A549 (cell line): Measurements from ENCODE around the gene LARGE1. TPM values are rescaled to one million over a fixed set of nuclear protein-coding genes. Genes with fewer than 3 reads are reported as not detected.

Source experiments
- ATAC-seq, 2 experiments: fragments of 200-7000 bp in 1 of 2; fragments of >200 bp in 1 of 2; cut with Nextera tagmentation in 1 of 2; cut with Tn5 transposase in 1 of 2; 3 replicates each; pipeline versions ENCODE4 v1.8.0 to v1.9.1; 2018 to 2020; ENCODE audit warnings: mild to moderate bottlenecking in 1 of 2, moderate library complexity in 1 of 2
- CTCF ChIA-PET: fragments of 300-600 bp; sonication (Branson Sonifier 250); formaldehyde crosslinking; extraction: SDS; loops from one replicate; lab custom pipeline; 2021; ENCODE audit warnings: antibody characterized with exemption, inconsistent platforms; lab: Yijun Ruan, JAX
- POLR2A ChIA-PET: fragments of 350-600 bp; formaldehyde crosslinking; extraction: SDS; loops from one replicate; lab custom pipeline; 2021; ENCODE audit warnings: antibody characterized with exemption, inconsistent platforms; lab: Yijun Ruan, JAX
- DNase-seq, 2 experiments: peaks; one replicate each; pipeline versions ENCODE4 v3.0.0 to v3.0.0-alpha.2; 2011 to 2016; ENCODE audit warnings: low read depth in 1 of 2, low spot score in 1 of 2
- FAIRE-seq: peaks from 2 replicates; lab custom pipeline; 2011; peaks lifted over from hg19 to GRCh38; lab: Jason Lieb, UNC
- H3K27ac ChIP-seq, 2 experiments: fragments of >200 bp; sonication (Bioruptor Twin); formaldehyde crosslinking; 3 replicates each; pipeline ENCODE4 v1.5.1; 2016 to 2017
- H3K4me1 ChIP-seq: fragments of >200 bp; sonication (Bioruptor Twin); formaldehyde crosslinking; 3 replicates; pipeline ENCODE4 v1.6.1; 2016
- H3K4me2 ChIP-seq: fragments of >200 bp; sonication (Bioruptor Twin); formaldehyde crosslinking; 3 replicates; pipeline ENCODE4 v1.6.1; 2016
- H3K4me3 ChIP-seq: fragments of >200 bp; sonication (Bioruptor Twin); formaldehyde crosslinking; 3 replicates; pipeline ENCODE4 v1.5.1; 2016
- H3K9me3 ChIP-seq: fragments of >200 bp; sonication (Bioruptor Twin); formaldehyde crosslinking; 3 replicates; pipeline ENCODE4 v1.6.1; 2016
- CEBPB ChIP-seq, 2 experiments: fragments of >200 bp in 1 of 2; sonication (Bioruptor Twin) in 1 of 2; formaldehyde crosslinking in 1 of 2; IDR thresholded peaks; 2 replicates each; pipeline ENCODE4 v1.6.1; 2012 to 2016
- CHD2 ChIP-seq: fragments of 150-350 bp; IDR thresholded peaks from 2 replicates; pipeline ENCODE4 v1.6.1; 2014; ENCODE audit warnings: low read length; ENCODE audit not compliant: partially characterized antibody
- EHF ChIP-seq: fragments of 250-450 bp; sonication (Bioruptor Pico); IDR thresholded peaks from 2 replicates; pipeline ENCODE4 v1.5.0; 2020; ENCODE audit warnings: mild to moderate bottlenecking
- ELK1 ChIP-seq: fragments of 150-350 bp; IDR thresholded peaks from 2 replicates; pipeline ENCODE4 v1.6.1; 2014; ENCODE audit warnings: low read depth, mild to moderate bottlenecking, low read length
- FOSL2 ChIP-seq, 2 experiments: fragments of 450-650 bp in 1 of 2; fragments of >200 bp in 1 of 2; sonication (Bioruptor Twin) in 1 of 2; formaldehyde crosslinking; IDR thresholded peaks; 2 replicates each; pipeline versions ENCODE4 v1.5.0 to v1.6.1; 2016 to 2020; ENCODE audit warnings: mild to moderate bottlenecking in 1 of 2, moderate library complexity in 1 of 2
- HDAC2 ChIP-seq: fragments of 200-600 bp; sonication (generic); IDR thresholded peaks from 2 replicates; pipeline ENCODE4 v1.6.1; 2016
- HOXB13 ChIP-seq: fragments of 250-450 bp; sonication (Bioruptor Pico); IDR thresholded peaks from 2 replicates; pipeline ENCODE4 v1.5.0; 2020; ENCODE audit warnings: low read depth, mild to moderate bottlenecking, moderate library complexity
- HOXB5 ChIP-seq: fragments of 250-450 bp; sonication (Bioruptor Pico); IDR thresholded peaks from 2 replicates; pipeline ENCODE4 v1.5.0; 2020; ENCODE audit warnings: mild to moderate bottlenecking, moderate library complexity
- MAFK ChIP-seq: fragments of 450-650 bp; IDR thresholded peaks from 2 replicates; pipeline ENCODE4 v1.6.1; 2014; ENCODE audit not compliant: partially characterized antibody
- MYC ChIP-seq: IDR thresholded peaks from 2 replicates; pipeline ENCODE4 v1.6.1; 2012; ENCODE audit warnings: mild to moderate bottlenecking, inconsistent platforms, low read length, improper control_type of control experiment, borderline replicate concordance
- NPAS2 ChIP-seq: fragments of 250-450 bp; sonication (Bioruptor Pico); IDR thresholded peaks from 2 replicates; pipeline ENCODE4 v1.8.0; 2022; ENCODE audit warnings: mild to moderate bottlenecking, moderate library complexity, borderline replicate concordance
- PHF8 ChIP-seq: fragments of 200-600 bp; sonication (generic); IDR thresholded peaks from 2 replicates; pipeline ENCODE4 v1.6.1; 2016; ENCODE audit warnings: low read depth, mild to moderate bottlenecking, antibody characterized with exemption, moderate library complexity, borderline replicate concordance
- RAD21 ChIP-seq, 2 experiments: fragments of >200 bp in 1 of 2; sonication (Bioruptor Twin) in 1 of 2; formaldehyde crosslinking in 1 of 2; IDR thresholded peaks in 1 of 2; conservative IDR thresholded peaks in 1 of 2; 2 replicates in 1 of 2; 3 replicates in 1 of 2; pipeline ENCODE4 v1.6.1; 2012 to 2018; ENCODE audit warnings: inconsistent platforms in 1 of 2
- RCOR1 ChIP-seq: fragments of 150-350 bp; IDR thresholded peaks from 2 replicates; pipeline ENCODE4 v1.6.1; 2014; ENCODE audit warnings: antibody characterized with exemption, low read length, low read depth
- RNF2 ChIP-seq: fragments of 200-600 bp; sonication (generic); IDR thresholded peaks from 2 replicates; pipeline ENCODE4 v1.6.1; 2016; ENCODE audit warnings: low read depth, mild to moderate bottlenecking, antibody characterized with exemption, moderate library complexity, borderline replicate concordance
- SMC3 ChIP-seq: fragments of >200 bp; sonication (Bioruptor Twin); formaldehyde crosslinking; IDR thresholded peaks from 3 replicates; pipeline ENCODE4 v1.6.1; 2018; ENCODE audit warnings: inconsistent platforms
- SREBF2 ChIP-seq: fragments of 450-650 bp; IDR thresholded peaks from 2 replicates; pipeline ENCODE4 v1.6.1; 2014; ENCODE audit warnings: mild to moderate bottlenecking, moderate library complexity
- TP53 ChIP-seq: fragments of 250-450 bp; sonication (Bioruptor Pico); IDR thresholded peaks from 2 replicates; pipeline ENCODE4 v1.5.0; 2021; ENCODE audit warnings: mild to moderate bottlenecking, moderate library complexity
- ZFP36 ChIP-seq: fragments of 450-650 bp; IDR thresholded peaks from 2 replicates; pipeline ENCODE4 v1.6.1; 2014; ENCODE audit warnings: borderline replicate concordance; ENCODE audit not compliant: partially characterized antibody
- ZSCAN20 ChIP-seq: fragments of 250-450 bp; sonication (Bioruptor Pico); IDR thresholded peaks from 2 replicates; pipeline ENCODE4 v1.8.0; 2022; ENCODE audit warnings: mild to moderate bottlenecking, moderate library complexity
- WGBS: methylation state at CpG from one replicate; pipeline ENCODE4 v1.1.6; 2017; ENCODE audit errors: missing lambda C conversion rate; 5-methylcytosine and 5-hydroxymethylcytosine counted together
- polyA plus RNA-seq, 4 experiments: library from polyadenylated mRNA; depleted of rRNA in 3 of 4; stranded (reverse); fragments of >200 nt; fragmentation: RNase III in 1 of 4; extraction: RNeasy Plus Mini Kit Qiagen cat#74134 plus additional on column Dnase treatment in 1 of 4; gene quantifications; 2 replicates in 3 of 4; 3 replicates in 1 of 4; pipeline ENCODE4 v1.2.3, GENCODE V29; 2011 to 2017
- TF ChIP-seq, protein P1 (sequence below): fragments of >200 bp; sonication (Bioruptor Twin); formaldehyde crosslinking; IDR thresholded peaks from 3 replicates; pipeline ENCODE4 v1.5.1; 2016

LARGE1 gene
- polyA plus RNA-seq, 2 of the 4 experiments (the other 2 are of a cell fraction): 2.7 to 5.8 TPM

- TF ChIP-seq FOSL2 (IDR thresholded peaks at IDR 0.05) (no peak), FOSL2 (CRISPR knock-in tag; IDR thresholded peaks at IDR 0.05) (no peak), MAFK (no peak), PHF8 (no peak), ELK1 (no peak), TP53 (CRISPR knock-in tag) (no peak), ZSCAN20 (CRISPR knock-in tag) (no peak), MYC (no peak)
These were observed 461.1 kb downstream of the LARGE1 start (continued) for GRCh38 chr22:33459137-33459536.

- Histone ChIP-seq H3K4me3 (no peak overlapping the region), H3K27ac (no peak overlapping the region), H3K9me3 (no peaks in the 10 kb centered on the region), H3K4me2 (no peak overlapping the region), H3K4me1 (no peaks in the 10 kb centered on the region)
- ChIA-PET CTCF (no interaction called here), POLR2A (no interaction called here)
- WGBS: 77% methylated on average over 1 of the region's 1 CpG
- ATAC-seq (no peak), FAIRE-seq (no peak), DNase-seq (no peak)
- TF ChIP-seq CEBPB (IDR thresholded peaks at IDR 0.05) (no peak), MYC (no peak), HOXB13 (CRISPR knock-in tag) (no peak), SREBF2 (no peak), HDAC2 (no peak), CHD2 (no peak), SMC3 (no peak), RAD21 (conservative IDR thresholded peaks at IDR 0.05 in 1 of 2, IDR thresholded peaks at IDR 0.05 in 1 of 2) (no peak), EHF (CRISPR knock-in tag) (no peak)
These were observed 463.8 kb downstream of the LARGE1 start for GRCh38 chr22:33456511-33456910.

DNA sequence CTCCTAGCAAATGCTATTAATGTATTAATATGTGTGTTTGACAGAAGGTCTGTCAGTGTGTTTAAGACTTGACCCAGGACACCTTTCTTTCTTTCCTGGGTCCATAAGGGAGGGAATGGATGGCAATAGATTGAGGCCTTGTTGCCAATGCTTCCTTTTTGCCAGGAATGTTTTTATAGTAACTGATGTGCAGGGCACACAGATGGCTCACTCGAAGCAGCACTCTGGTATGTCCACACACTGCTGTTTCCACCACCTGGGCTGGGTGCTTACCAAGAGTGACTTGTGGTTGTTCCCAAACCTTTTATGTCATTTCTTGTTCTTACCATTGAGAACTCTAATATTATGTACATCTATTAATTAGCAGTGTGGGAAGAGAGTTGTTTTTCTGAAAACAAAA lies 465.2 kb downstream of the LARGE1 start:
- Histone ChIP-seq H3K4me2 (no peak overlapping the region), H3K4me1 (no peaks in the 10 kb centered on the region)
- 60% methylated on average over 1 of the region's 1 CpG for WGBS
- no peak for FAIRE-seq
- no peak for ATAC-seq
- no peak for TF ChIP-seq ZFP36
- TF ChIP-seq PHF8: no peak
- TF ChIP-seq HOXB5 (CRISPR knock-in tag): no peak
- TF ChIP-seq, protein P1, sequence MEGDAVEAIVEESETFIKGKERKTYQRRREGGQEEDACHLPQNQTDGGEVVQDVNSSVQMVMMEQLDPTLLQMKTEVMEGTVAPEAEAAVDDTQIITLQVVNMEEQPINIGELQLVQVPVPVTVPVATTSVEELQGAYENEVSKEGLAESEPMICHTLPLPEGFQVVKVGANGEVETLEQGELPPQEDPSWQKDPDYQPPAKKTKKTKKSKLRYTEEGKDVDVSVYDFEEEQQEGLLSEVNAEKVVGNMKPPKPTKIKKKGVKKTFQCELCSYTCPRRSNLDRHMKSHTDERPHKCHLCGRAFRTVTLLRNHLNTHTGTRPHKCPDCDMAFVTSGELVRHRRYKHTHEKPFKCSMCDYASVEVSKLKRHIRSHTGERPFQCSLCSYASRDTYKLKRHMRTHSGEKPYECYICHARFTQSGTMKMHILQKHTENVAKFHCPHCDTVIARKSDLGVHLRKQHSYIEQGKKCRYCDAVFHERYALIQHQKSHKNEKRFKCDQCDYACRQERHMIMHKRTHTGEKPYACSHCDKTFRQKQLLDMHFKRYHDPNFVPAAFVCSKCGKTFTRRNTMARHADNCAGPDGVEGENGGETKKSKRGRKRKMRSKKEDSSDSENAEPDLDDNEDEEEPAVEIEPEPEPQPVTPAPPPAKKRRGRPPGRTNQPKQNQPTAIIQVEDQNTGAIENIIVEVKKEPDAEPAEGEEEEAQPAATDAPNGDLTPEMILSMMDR: no peak
- no peak for TF ChIP-seq NPAS2
- no peak for TF ChIP-seq RCOR1
- no peak for TF ChIP-seq RNF2
- TF ChIP-seq, all 56 proteins: peak for 0
- no peak for DNase-seq
- ChIA-PET CTCF (no interaction called here), POLR2A (no interaction called here)
- Histone ChIP-seq H3K4me3 (no peak overlapping the region), H3K9me3 (no peaks in the 10 kb centered on the region), H3K27ac (no peak overlapping the region)
